Lower leg skin (tissue), 3 donors: ENCODE measurements around the gene STAG1.

Experiments used
- CTCF ChIP-seq, 3 donors: fragments of 450-650 bp; IDR thresholded peaks; one replicate each; pipeline ENCODE4 v1.5.1; 2016; ENCODE audit warnings: antibody characterized with exemption in 3 of 3, mild to moderate bottlenecking in 3 of 3, moderate library complexity in 2 of 3
- POLR2A ChIP-seq, 2 donors: fragments of 450-650 bp; IDR thresholded peaks; one replicate each; pipeline ENCODE4 v1.6.1; 2016 to 2017; ENCODE audit warnings: antibody characterized with exemption in 2 of 2, mild to moderate bottlenecking in 1 of 2, moderate library complexity in 1 of 2

GRCh38 chr3:136380530-136380929 is 371.6 kb downstream of the STAG1 start:
- no peak for TF ChIP-seq CTCF (IDR thresholded peaks at IDR 0.05)
- no peak for TF ChIP-seq POLR2A (IDR thresholded peaks at IDR 0.05)
